HT1080 (cell line): ENCODE results near the gene NUP42. TPM values are rescaled to one million over a fixed set of nuclear protein-coding genes. Genes with fewer than 3 reads are reported as not detected.
"Not testable (repeated sequence)": the region's sequence is repeated elsewhere in the genome, so short reads cannot be mapped to it uniquely, and the experiment has no call there.

Experiments
- DNase-seq: peaks from one replicate; pipeline ENCODE4 v3.0.0-alpha.2; 2015; ENCODE audit warnings: low read depth
- total RNA-seq: library from RNA; depleted of rRNA; stranded (reverse); fragments of >200 nt; shearing (Covaris generic); gene quantifications from 2 replicates; pipeline ENCODE4 v1.2.3, GENCODE V29; 2014

Gene NUP42
- total RNA-seq, 1 experiment from 2014 or later, result 60.0 TPM

GRCh38 chr7:23200331-23200730, 18.5 kb downstream of the NUP42 start:
- DNase-seq, result no peak

- DNase-seq, result no peak
Observed at GRCh38 chr7:23204241-23204640, 22.4 kb downstream of the NUP42 start.

GRCh38 chr7:23205577-23205908, 23.7 kb downstream of the NUP42 start:
- DNase-seq, result no peak

GRCh38 chr7:23205909-23206767, 24.3 kb downstream of the NUP42 start:
- no peak for DNase-seq

- no peak for DNase-seq
Observed at GRCh38 chr7:23207021-23207420, 25.2 kb downstream of the NUP42 start.

GRCh38 chr7:23207884-23208283, 26.0 kb downstream of the NUP42 start:
- no peak for DNase-seq

GRCh38 chr7:23208316-23208715, 26.5 kb downstream of the NUP42 start:
- no peak for DNase-seq

GRCh38 chr7:23210506-23210905, 28.7 kb downstream of the NUP42 start:
- no peak for DNase-seq

GRCh38 chr7:23211589-23211988, 29.7 kb downstream of the NUP42 start:
- DNase-seq, result no peak

GRCh38 chr7:23212395-23212794, 30.5 kb downstream of the NUP42 start:
- no peak for DNase-seq

- no peak for DNase-seq
Observed at GRCh38 chr7:23212841-23213240, 31.0 kb downstream of the NUP42 start.

- no peak for DNase-seq
Observed at GRCh38 chr7:23213755-23214154, 31.9 kb downstream of the NUP42 start.

GRCh38 chr7:23214423-23214822, 32.6 kb downstream of the NUP42 start:
- no peak for DNase-seq

- DNase-seq, result no peak
Observed at GRCh38 chr7:23214938-23215337, 33.1 kb downstream of the NUP42 start.

GRCh38 chr7:23216021-23216420, 34.2 kb downstream of the NUP42 start:
- DNase-seq, result no peak

GRCh38 chr7:23218196-23218595, 36.3 kb downstream of the NUP42 start:
- DNase-seq, result no peak

GRCh38 chr7:23220690-23221305, 39.0 kb downstream of the NUP42 start:
- DNase-seq, result no peak

GRCh38 chr7:23222439-23223030, 40.7 kb downstream of the NUP42 start:
- DNase-seq, result no peak

GRCh38 chr7:23224364-23224763, 42.5 kb downstream of the NUP42 start:
- not testable (repeated sequence) for DNase-seq

- no peak for DNase-seq
Observed at GRCh38 chr7:23226844-23227450, 45.1 kb downstream of the NUP42 start.

- no peak for DNase-seq
Observed at GRCh38 chr7:23228412-23228811, 46.6 kb downstream of the NUP42 start.

- no peak for DNase-seq
Observed at GRCh38 chr7:23230641-23231101, 48.8 kb downstream of the NUP42 start.
